Measurements from ENCODE around the gene RNF208. TPM values are rescaled to one million over a fixed set of nuclear protein-coding genes. Genes with fewer than 3 reads are reported as not detected.

RNF208 gene
- total and polyA plus RNA-seq, 2 of the 4 experiments (the other 2 are of a cell fraction), result 1.2 TPM; not detected in 1

DNA sequence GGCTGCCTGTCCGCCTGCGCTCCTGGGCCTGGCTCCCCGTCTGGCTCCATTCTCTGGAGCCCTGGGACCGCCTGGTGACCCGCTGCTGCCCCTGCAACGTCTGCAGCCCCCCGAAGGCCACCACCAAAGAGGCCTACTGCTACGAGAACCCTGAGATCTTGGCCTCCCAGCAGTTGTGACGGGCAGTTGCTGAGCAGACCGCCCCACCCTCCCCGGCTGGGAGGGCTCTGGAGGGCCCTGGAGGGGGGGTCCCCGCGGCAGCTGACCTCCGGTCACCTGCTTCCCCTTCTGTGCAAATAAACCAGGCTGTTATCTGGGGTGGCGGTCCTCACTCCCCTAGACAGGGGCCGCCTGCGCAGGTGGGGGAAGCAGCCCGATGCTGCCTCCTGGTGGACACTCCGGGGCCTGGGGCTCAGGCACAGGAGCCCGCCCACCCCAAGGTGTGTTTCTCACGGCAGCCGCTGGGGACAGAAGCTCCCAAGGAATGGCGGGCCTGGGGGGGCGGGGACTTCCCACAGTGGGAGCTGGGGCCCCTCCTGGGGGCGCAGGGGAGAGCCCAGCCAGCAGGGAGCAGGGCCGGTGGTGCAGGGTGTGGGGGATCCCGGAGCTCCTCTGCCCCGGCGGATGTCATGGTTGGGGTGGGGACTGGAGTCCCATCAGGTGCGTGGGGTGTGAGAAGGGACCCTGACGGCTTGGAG, 14.3 kb upstream of the RNF208 start:
- Histone ChIP-seq H3K27me3 (ENCODE audit: control insufficient read depth, insufficient read depth, low read length) (0 out of 2 replicates have a peak, but pooled peaks cover 1% of the 10 kb centered on the region), H2AFZ (replicated peaks; ENCODE audit: low read length, poor library complexity) (peak overlapping the region; percentile 63), H2BK5ac (ENCODE audit: low read depth, low read length, poor library complexity, severe bottlenecking) (no peak overlapping the region), H4K20me1 (ENCODE audit: insufficient read depth, low read length) (peaks cover 6% of the 10 kb centered on the region; the same call in 1 of the 2 replicates), H3K9me1 (ENCODE audit: insufficient read depth, low read length) (no peaks in the 10 kb centered on the region), H2BK20ac (ENCODE audit: low read depth, low read length) (no peak overlapping the region), H4K91ac (ENCODE audit: insufficient read depth, low read depth, low read length) (no peak overlapping the region), H3K23ac (ENCODE audit: low read depth, low read length) (no peak overlapping the region), H2AK9ac (replicated peaks; ENCODE audit: low read depth, low read length, poor library complexity) (peak overlapping the region; percentile 89), H3K4me1 (ENCODE audit: control insufficient read depth, insufficient read depth, low read length) (peaks cover 5% of the 10 kb centered on the region; the same call in 1 of the 2 replicates), H2BK120ac (ENCODE audit: low read depth, low read length) (no peak overlapping the region), H3K9ac (ENCODE audit: low read depth, low read length) (no peak overlapping the region), H4K8ac (ENCODE audit: low read depth in 2 of 2, low read length in 2 of 2) (no peak overlapping the region), H3K27ac (ENCODE audit: insufficient read depth, low read length) (no peak overlapping the region), H3K4me3 (ENCODE audit: insufficient read depth, low read depth, low read length) (no peak overlapping the region), H2AK5ac (ENCODE audit: low read depth, low read length) (peak overlapping the region; percentile 73; the same call in 1 of the 2 replicates), H3K56ac (ENCODE audit: extremely low read depth, insufficient read depth, low read length) (no peak overlapping the region), H3K79me1 (ENCODE audit: low read depth in 1 of 2, low read length in 2 of 2) (peaks cover 8 to 27% of the 10 kb centered on the region in 2 experiments; a peak in 3 of 4 replicates), H3K18ac (ENCODE audit: low read depth, low read length) (no peak overlapping the region), H2BK15ac (ENCODE audit: low read depth, low read length) (no peak overlapping the region), H3K36me3 (ENCODE audit: control insufficient read depth, insufficient read depth, low read length) (no peaks in the 10 kb centered on the region), H4K5ac (ENCODE audit: low read depth, low read length) (no peak overlapping the region), H3K4me2 (ENCODE audit: low read depth, low read length) (no peak overlapping the region), H3K14ac (replicated peaks; ENCODE audit: low read depth, low read length) (no peak overlapping the region), H3K9me3 (ENCODE audit: control insufficient read depth, insufficient read depth, low read length) (no peaks in the 10 kb centered on the region), H3K4ac (ENCODE audit: low read depth, low read length) (no peak overlapping the region)
- no TSS peak for BruUV-seq (replicated peaks)
- POLR2A ChIA-PET (ENCODE audit: unreplicated experiment), result interaction anchor here (0.5 to 0.6 kb wide), 2 partner anchors 20 to 23 kb away, joined by 3 read pairs; no protein-coding TSS in a partner anchor
- WGBS, 2 experiments (ENCODE audit: extremely low coverage in 2 of 2, insufficient read length in 1 of 2), result 39% methylated on average over 12 of the region's 31 CpGs; no CpG with 5 or more reads in 1 of the 2 experiments
- ATAC-seq (ENCODE audit: low read depth) (peak; percentile 36), DNase-seq (peak; percentile 63)
- intact Hi-C loops (cut with micrococcal nuclease) (no loop called here), dilution Hi-C loops (cut with HindIII; ENCODE audit: low sequenced_read_pairs, unreplicated experiment) (no loop called here), in situ Hi-C loops (cut with MboI; ENCODE audit: low sequenced_read_pairs) (no loop called here)
- CTCF ChIA-PET, result interaction anchor here (0.6 to 1.0 kb wide), 7 partner anchors 9 to 153 kb away, joined by 3 to 6 read pairs (median 3); partner anchors contain the start of genes DPP7 and RNF224
- TF ChIP-seq RFX5 (IDR thresholded peaks at IDR 0.05; ENCODE audit: low read depth, low read length) (no peak), CHD1 (IDR thresholded peaks at IDR 0.05; ENCODE audit: low read depth, low read length) (no peak), MAFK (IDR thresholded peaks at IDR 0.05; ENCODE audit: low read depth, low read length) (no peak), CEBPB (IDR thresholded peaks at IDR 0.05; ENCODE audit: low read depth, low read length) (no peak), FOS (IDR thresholded peaks at IDR 0.05; ENCODE audit: low read depth, low read length) (no peak), MAZ (IDR thresholded peaks at IDR 0.05; ENCODE audit: borderline replicate concordance, low read depth, low read length) (peak; percentile 83), MXI1 (IDR thresholded peaks at IDR 0.05; ENCODE audit: borderline replicate concordance, low read depth, low read length) (no peak), ELK1 (IDR thresholded peaks at IDR 0.05; ENCODE audit: borderline replicate concordance, low read depth, low read length) (no peak), BHLHE40 (IDR thresholded peaks at IDR 0.05; ENCODE audit: low read depth, low read length) (no peak), NFE2L2 (IDR thresholded peaks at IDR 0.05; ENCODE audit: low read depth, low read length) (no peak), CTCF (conservative IDR thresholded peaks at IDR 0.05; ENCODE audit: low read depth, low read length) (peak; percentile 100), RCOR1 (IDR thresholded peaks at IDR 0.05; ENCODE audit: insufficient replicate concordance, low read length) (no peak), POLR2A (IDR thresholded peaks at IDR 0.05; ENCODE audit: low read depth, low read length) (no peak)
- TF ChIP-seq, protein P1, sequence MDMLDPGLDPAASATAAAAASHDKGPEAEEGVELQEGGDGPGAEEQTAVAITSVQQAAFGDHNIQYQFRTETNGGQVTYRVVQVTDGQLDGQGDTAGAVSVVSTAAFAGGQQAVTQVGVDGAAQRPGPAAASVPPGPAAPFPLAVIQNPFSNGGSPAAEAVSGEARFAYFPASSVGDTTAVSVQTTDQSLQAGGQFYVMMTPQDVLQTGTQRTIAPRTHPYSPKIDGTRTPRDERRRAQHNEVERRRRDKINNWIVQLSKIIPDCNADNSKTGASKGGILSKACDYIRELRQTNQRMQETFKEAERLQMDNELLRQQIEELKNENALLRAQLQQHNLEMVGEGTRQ (IDR thresholded peaks at IDR 0.05; ENCODE audit: low read depth, low read length), result no peak
